ENCODE data around the gene KXD1. TPM values are rescaled to one million over a fixed set of nuclear protein-coding genes. Genes with fewer than 3 reads are reported as not detected.
"Not testable (repeated sequence)": the region's sequence is repeated elsewhere in the genome, so short reads cannot be mapped to it uniquely, and the experiment has no call there.

The KXD1 gene
- total RNA-seq, 2 donors from 2014 or later, result 108 to 115 TPM

DNA sequence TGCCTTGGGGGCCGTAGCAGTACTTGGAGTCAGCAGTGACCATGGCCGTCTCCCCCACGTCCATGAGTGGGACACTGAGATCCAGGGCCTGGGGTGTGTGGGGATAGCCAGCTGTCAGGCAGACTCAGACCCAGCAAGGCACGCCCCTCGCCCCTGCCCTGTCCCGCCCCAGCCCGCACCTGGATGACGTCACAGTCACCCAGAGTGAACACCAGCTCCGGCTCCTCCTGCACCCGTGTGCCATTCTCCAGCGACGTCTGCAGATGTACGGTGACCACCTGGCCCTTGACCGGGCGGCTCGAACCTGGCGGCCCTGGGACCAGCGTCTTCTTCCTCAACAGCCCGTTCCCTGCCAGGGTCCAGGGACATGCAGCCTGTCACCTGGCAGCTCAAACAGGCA, 18.3 kb upstream of the KXD1 start:
- peaks cover 9% of the 10 kb centered on the region for H3K4me1 Mint-ChIP-seq
- H3K4me3 Mint-ChIP-seq, result no peak overlapping the region
- H3K27ac Mint-ChIP-seq, result no peak overlapping the region
- H3K9me3 Mint-ChIP-seq, result no peaks in the 10 kb centered on the region
- H3K4me1 ChIP-seq (ENCODE audit: control insufficient read depth, insufficient read depth, low read length), result no peaks in the 10 kb centered on the region
- peaks cover 63% of the 10 kb centered on the region for H3K36me3 Mint-ChIP-seq (ENCODE audit: low read depth)
- H3K4me3 ChIP-seq (ENCODE audit: low read length), result no peak overlapping the region
- peaks cover 52% of the 10 kb centered on the region for H3K36me3 ChIP-seq (ENCODE audit: control insufficient read depth, insufficient read depth, low read length)
- 96 to 100% methylated on average over 14 to 19 of the region's 19 CpGs for WGBS, 2 experiments (ENCODE audit: insufficient coverage in 1 of 2, insufficient read length in 1 of 2)
- H3K9ac ChIP-seq (ENCODE audit: extremely low read depth, low read length, poor library complexity, severe bottlenecking), result no peak overlapping the region
- H3K27me3 Mint-ChIP-seq (ENCODE audit: insufficient read depth), result no peaks in the 10 kb centered on the region
- no peak for DNase-seq
- H3K27me3 ChIP-seq (ENCODE audit: control insufficient read depth, insufficient read depth, low read length, poor library complexity, severe bottlenecking), result no peaks in the 10 kb centered on the region
- TF ChIP-seq, protein P1, sequence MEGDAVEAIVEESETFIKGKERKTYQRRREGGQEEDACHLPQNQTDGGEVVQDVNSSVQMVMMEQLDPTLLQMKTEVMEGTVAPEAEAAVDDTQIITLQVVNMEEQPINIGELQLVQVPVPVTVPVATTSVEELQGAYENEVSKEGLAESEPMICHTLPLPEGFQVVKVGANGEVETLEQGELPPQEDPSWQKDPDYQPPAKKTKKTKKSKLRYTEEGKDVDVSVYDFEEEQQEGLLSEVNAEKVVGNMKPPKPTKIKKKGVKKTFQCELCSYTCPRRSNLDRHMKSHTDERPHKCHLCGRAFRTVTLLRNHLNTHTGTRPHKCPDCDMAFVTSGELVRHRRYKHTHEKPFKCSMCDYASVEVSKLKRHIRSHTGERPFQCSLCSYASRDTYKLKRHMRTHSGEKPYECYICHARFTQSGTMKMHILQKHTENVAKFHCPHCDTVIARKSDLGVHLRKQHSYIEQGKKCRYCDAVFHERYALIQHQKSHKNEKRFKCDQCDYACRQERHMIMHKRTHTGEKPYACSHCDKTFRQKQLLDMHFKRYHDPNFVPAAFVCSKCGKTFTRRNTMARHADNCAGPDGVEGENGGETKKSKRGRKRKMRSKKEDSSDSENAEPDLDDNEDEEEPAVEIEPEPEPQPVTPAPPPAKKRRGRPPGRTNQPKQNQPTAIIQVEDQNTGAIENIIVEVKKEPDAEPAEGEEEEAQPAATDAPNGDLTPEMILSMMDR (conservative IDR thresholded peaks at IDR 0.05), result no peak
- no peaks in the 10 kb centered on the region for H3K9me3 ChIP-seq (ENCODE audit: control insufficient read depth, low read length)
- H3K27ac ChIP-seq (ENCODE audit: low read depth, low read length), result no peak overlapping the region

DNA sequence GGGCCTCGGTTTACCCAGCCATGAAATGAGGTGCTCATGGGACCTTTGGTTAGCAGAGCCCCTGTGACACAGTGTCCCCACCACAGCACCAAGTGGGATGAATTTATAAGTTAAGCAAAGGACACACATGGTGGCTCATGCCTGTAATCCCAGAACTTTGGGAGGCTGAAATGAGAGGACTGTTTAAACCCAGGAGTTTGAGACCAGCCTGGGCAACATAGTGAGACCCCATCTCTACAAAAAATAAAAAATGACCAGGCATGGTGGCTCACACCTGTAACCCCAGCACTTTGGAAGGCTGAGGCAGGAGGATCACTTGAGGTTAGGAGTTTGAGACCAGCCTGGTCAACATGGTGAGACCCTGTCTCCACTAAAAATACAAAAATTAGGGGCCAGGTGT, 17.5 kb upstream of the KXD1 start:
- 90 to 100% methylated on average over 1 of the region's 1 CpG for WGBS, 2 experiments (ENCODE audit: insufficient coverage in 1 of 2, insufficient read length in 1 of 2)
- not testable (repeated sequence) for H3K4me1 ChIP-seq (ENCODE audit: control insufficient read depth, insufficient read depth, low read length); H3K9ac ChIP-seq (ENCODE audit: extremely low read depth, low read length, poor library complexity, severe bottlenecking); H3K4me1 Mint-ChIP-seq; H3K9me3 ChIP-seq (ENCODE audit: control insufficient read depth, low read length); H3K27ac Mint-ChIP-seq; H3K4me3 Mint-ChIP-seq; H3K27ac ChIP-seq (ENCODE audit: low read depth, low read length); H3K27me3 ChIP-seq (ENCODE audit: control insufficient read depth, insufficient read depth, low read length, poor library complexity, severe bottlenecking); DNase-seq; H3K4me3 ChIP-seq (ENCODE audit: low read length); H3K27me3 Mint-ChIP-seq (ENCODE audit: insufficient read depth); H3K9me3 Mint-ChIP-seq
- H3K36me3 ChIP-seq (ENCODE audit: control insufficient read depth, insufficient read depth, low read length), result peaks cover 52% of the 10 kb centered on the region
- peaks cover 60% of the 10 kb centered on the region for H3K36me3 Mint-ChIP-seq (ENCODE audit: low read depth)

DNA sequence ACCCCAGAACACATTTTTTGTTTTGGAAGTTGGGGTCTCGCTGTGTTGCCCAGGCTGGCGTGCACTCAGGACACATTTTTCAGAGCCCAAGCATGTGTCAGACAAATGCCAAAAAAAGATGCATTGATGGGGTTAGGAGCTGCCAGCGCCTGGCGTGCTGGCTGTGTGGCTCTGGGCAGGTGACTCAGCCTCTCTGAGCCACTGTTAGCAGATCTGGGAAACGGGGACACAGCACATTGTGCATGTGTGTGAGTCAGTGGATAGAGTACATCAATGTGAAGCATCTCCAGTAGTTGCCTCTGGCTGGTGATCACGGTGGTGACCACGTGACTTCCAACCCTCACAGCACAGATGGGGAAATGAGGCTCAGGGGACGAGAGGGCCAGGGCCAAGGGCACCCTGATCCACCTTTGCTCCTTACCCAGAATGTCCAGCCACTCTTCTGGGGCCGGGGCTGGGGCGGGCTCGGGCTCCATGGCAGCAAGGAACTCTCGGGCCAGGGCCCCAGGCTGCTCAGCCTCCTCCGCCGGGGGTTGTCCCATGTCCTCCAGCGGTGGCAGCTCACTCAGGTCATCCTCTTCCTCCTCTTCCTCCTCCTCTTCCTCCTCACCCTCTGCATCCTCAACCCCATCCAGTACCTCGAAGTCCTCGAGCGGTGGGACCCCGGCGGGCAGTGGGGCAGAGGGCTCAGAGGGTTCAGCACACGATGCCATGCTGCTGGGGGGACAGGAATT, 16.2 kb upstream of the KXD1 start:
- no peaks in the 10 kb centered on the region for H3K9me3 Mint-ChIP-seq
- Histone ChIP-seq H3K36me3 (ENCODE audit: control insufficient read depth, insufficient read depth, low read length) (peaks cover 43% of the 10 kb centered on the region), H3K9ac (ENCODE audit: extremely low read depth, low read length, poor library complexity, severe bottlenecking) (no peak overlapping the region), H3K4me3 (ENCODE audit: low read length) (no peak overlapping the region), H3K27me3 (ENCODE audit: control insufficient read depth, insufficient read depth, low read length, poor library complexity, severe bottlenecking) (no peaks in the 10 kb centered on the region), H3K4me1 (ENCODE audit: control insufficient read depth, insufficient read depth, low read length) (no peaks in the 10 kb centered on the region), H3K9me3 (ENCODE audit: control insufficient read depth, low read length) (no peaks in the 10 kb centered on the region), H3K27ac (ENCODE audit: low read depth, low read length) (no peak overlapping the region)
- TF ChIP-seq, protein P1 (conservative IDR thresholded peaks at IDR 0.05), result no peak
- DNase-seq, result no peak
- H3K4me3 Mint-ChIP-seq, result peak overlapping the region; percentile 77
- peaks cover 9% of the 10 kb centered on the region for H3K4me1 Mint-ChIP-seq
- H3K36me3 Mint-ChIP-seq (ENCODE audit: low read depth), result peaks cover 48% of the 10 kb centered on the region
- 93 to 99% methylated on average over 14 to 21 of the region's 21 CpGs for WGBS, 2 experiments (ENCODE audit: insufficient coverage in 1 of 2, insufficient read length in 1 of 2)
- H3K27ac Mint-ChIP-seq, result no peak overlapping the region
- no peaks in the 10 kb centered on the region for H3K27me3 Mint-ChIP-seq (ENCODE audit: insufficient read depth)

All from endodermal cell (in vitro differentiated cells).